Stimulated activated CD8-positive, alpha-beta memory T cell treated with anti-CD3 and anti-CD28 coated beads, Interleukin-2, amount 100 ng/mL, for 48 hours (primary cell): ENCODE data around the gene GSN.

Experiments used
- DNase-seq, 2 donors: peaks; one replicate each; pipeline ENCODE4 v3.0.0-alpha.2; 2020; ENCODE audit warnings: low read depth in 2 of 2

The GSN gene

GRCh38 chr9:121372239-121373010 is 104.5 kb downstream of the GSN start:
- DNase-seq: no peak

DNA sequence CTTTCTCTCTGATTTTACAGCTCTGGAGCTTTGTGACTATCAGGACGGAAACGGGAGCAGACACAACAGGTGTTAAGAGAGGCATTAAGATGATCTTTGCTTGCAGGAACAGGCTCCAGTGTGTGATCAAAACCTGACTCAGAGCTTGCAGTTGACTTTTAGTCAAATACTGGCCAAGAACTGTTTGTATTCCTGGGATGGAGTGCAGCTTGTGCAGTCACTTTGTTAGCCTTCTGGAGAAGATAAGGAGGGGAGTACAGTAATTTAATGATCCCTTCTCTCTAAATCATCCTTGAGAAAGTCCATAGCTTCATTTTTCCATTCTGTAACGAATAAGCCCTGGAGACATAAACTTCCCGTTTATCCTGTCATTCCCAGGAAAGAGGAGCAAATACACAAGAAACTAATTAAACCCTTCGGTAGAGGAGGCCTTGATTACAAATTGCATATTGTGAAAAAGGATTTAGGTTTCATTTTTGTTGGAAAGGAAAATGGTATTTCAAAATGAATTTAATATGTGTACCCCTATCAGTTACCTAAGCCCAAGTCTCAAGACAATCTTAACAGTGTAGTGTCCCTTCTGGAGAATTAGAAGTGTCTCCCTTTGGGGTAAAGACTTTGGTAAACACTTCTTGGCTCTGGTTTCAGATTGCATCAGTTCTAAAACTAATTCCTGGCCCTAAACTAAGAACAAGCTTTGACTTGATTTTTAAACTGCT is 105.2 kb downstream of the GSN start:
- no peak for DNase-seq

DNA sequence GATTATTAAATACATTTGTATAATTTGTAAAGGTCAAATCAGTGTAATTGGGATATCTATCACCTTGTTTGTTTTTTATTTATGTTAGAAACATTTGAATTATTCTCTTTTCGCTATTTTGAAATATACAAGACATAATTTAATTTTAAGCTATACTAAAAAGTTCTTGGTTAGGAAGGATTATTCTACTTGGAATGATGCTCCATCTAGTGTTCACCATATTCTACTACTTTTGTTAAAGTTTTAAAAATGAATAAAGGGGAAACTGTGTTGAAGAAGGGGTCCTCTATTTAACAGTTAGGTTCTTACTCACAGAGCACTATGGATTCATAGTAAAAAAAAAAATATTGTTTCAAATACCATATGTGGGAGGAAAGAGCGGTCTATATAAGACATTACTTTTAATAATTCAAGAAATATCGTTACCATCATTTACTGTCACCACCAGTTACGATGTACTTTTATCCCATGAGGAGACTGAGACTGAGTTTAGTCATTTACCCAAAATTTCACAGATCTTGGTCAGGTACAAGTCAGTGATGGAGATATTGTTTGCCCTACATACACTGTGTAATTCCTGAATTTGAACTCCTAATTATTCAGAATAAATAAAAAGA is 108.4 kb downstream of the GSN start:
- DNase-seq: no peak

GRCh38 chr9:121380846-121381245 is 112.9 kb downstream of the GSN start:
- DNase-seq: no peak
